IMR-90 (cell line): ENCODE data around the gene COQ4. TPM values are rescaled to one million over a fixed set of nuclear protein-coding genes. Genes with fewer than 3 reads are reported as not detected.

ENCODE experiments used
- ATAC-seq: fragments of 200-7000 bp; cut with Tn5 transposase; 2 replicates; pipeline ENCODE4 v1.9.1; 2020; ENCODE audit warnings: low read depth, mild to moderate bottlenecking, moderate library complexity
- BruUV-seq: library from RNA; stranded (reverse); fragments of 400-500 nt; replicated peaks from 2 replicates; lab custom pipeline; 2021; lab: Mats Ljungman, UMichigan
- CTCF ChIA-PET: fragments of 300-600 bp; formaldehyde crosslinking; extraction: SDS; loops from one replicate; lab custom pipeline; 2021; ENCODE audit warnings: antibody characterized with exemption; lab: Yijun Ruan, JAX
- POLR2A ChIA-PET: fragments of 300-600 bp; sonication (Branson Sonifier 250); formaldehyde crosslinking; loops from one replicate; lab custom pipeline; 2022; ENCODE audit warnings: antibody characterized with exemption; ENCODE audit not compliant: unreplicated experiment; lab: Charles Lee
- DNase-seq: peaks from one replicate; pipeline ENCODE4 v3.0.0; 2013
- H2AFZ ChIP-seq: replicated peaks from 2 replicates; pipeline ENCODE3; 2013; ENCODE audit warnings: low read length, mild to moderate bottlenecking; ENCODE audit not compliant: poor library complexity
- H2AK5ac ChIP-seq: 2 replicates; pipeline ENCODE4 v1.6.1; 2013; ENCODE audit warnings: low read depth, low read length, inconsistent platforms
- H2AK9ac ChIP-seq: replicated peaks from 2 replicates; pipeline ENCODE3; 2013; ENCODE audit warnings: mild to moderate bottlenecking, low read depth, low read length, moderate library complexity; ENCODE audit not compliant: poor library complexity
- H2BK120ac ChIP-seq: 2 replicates; pipeline ENCODE4 v1.6.1; 2013; ENCODE audit warnings: low read depth, low read length, inconsistent platforms
- H2BK15ac ChIP-seq: 3 replicates; pipeline ENCODE4 v1.6.1; 2013; ENCODE audit warnings: low read depth, low read length, inconsistent platforms
- H2BK20ac ChIP-seq: 2 replicates; pipeline ENCODE4 v1.6.1; 2013; ENCODE audit warnings: low read depth, mild to moderate bottlenecking, inconsistent platforms, low read length, moderate library complexity
- H2BK5ac ChIP-seq: 2 replicates; pipeline ENCODE4 v1.6.1; 2013; ENCODE audit warnings: mild to moderate bottlenecking, low read depth, low read length, inconsistent platforms; ENCODE audit not compliant: poor library complexity, severe bottlenecking
- H3K14ac ChIP-seq: replicated peaks from 2 replicates; pipeline ENCODE4 v1.6.1; 2013; ENCODE audit warnings: low read depth, low read length, inconsistent platforms
- H3K18ac ChIP-seq: 2 replicates; pipeline ENCODE4 v1.6.1; 2013; ENCODE audit warnings: low read depth, low read length, control low read depth
- H3K23ac ChIP-seq: 2 replicates; pipeline ENCODE4 v1.6.1; 2013; ENCODE audit warnings: low read depth, low read length, inconsistent platforms
- H3K27ac ChIP-seq: 2 replicates; pipeline ENCODE4 v1.5.1; 2013; ENCODE audit warnings: mild to moderate bottlenecking, control low read depth, low read length; ENCODE audit not compliant: insufficient read depth
- H3K27me3 ChIP-seq: 2 replicates; pipeline ENCODE4 v1.6.1; 2013; ENCODE audit warnings: low read length; ENCODE audit not compliant: control insufficient read depth, insufficient read depth
- H3K36me3 ChIP-seq: 2 replicates; pipeline ENCODE4 v1.6.1; 2013; ENCODE audit warnings: low read length, mixed read lengths; ENCODE audit not compliant: control insufficient read depth, insufficient read depth
- H3K4ac ChIP-seq: 2 replicates; pipeline ENCODE4 v1.6.1; 2013; ENCODE audit warnings: low read depth, low read length, inconsistent platforms
- H3K4me1 ChIP-seq: 2 replicates; pipeline ENCODE4 v1.6.1; 2013; ENCODE audit warnings: low read length, mixed read lengths; ENCODE audit not compliant: control insufficient read depth, insufficient read depth
- H3K4me2 ChIP-seq: 2 replicates; pipeline ENCODE4 v1.6.1; 2013; ENCODE audit warnings: low read depth, mild to moderate bottlenecking, control low read depth, low read length, moderate library complexity
- H3K4me3 ChIP-seq: 2 replicates; pipeline ENCODE4 v1.5.1; 2013; ENCODE audit warnings: low read depth, mild to moderate bottlenecking, control low read depth, low read length, moderate library complexity; ENCODE audit not compliant: insufficient read depth
- H3K56ac ChIP-seq: 2 replicates; pipeline ENCODE4 v1.6.1; 2013; ENCODE audit warnings: low read length, inconsistent platforms; ENCODE audit not compliant: insufficient read depth; ENCODE audit errors: extremely low read depth
- H3K79me1 ChIP-seq, 2 experiments: 2 replicates each; pipeline ENCODE4 v1.6.1; 2013; ENCODE audit warnings: low read length in 2 of 2, inconsistent platforms in 1 of 2, low read depth in 1 of 2
- H3K9ac ChIP-seq: 2 replicates; pipeline ENCODE4 v1.6.1; 2013; ENCODE audit warnings: low read depth, low read length, control low read depth
- H3K9me1 ChIP-seq: 2 replicates; pipeline ENCODE4 v1.6.1; 2013; ENCODE audit warnings: low read length, inconsistent platforms; ENCODE audit not compliant: insufficient read depth
- H3K9me3 ChIP-seq: 2 replicates; pipeline ENCODE4 v1.6.1; 2013; ENCODE audit warnings: low read length; ENCODE audit not compliant: control insufficient read depth, insufficient read depth
- H4K20me1 ChIP-seq: 2 replicates; pipeline ENCODE4 v1.6.1; 2013; ENCODE audit warnings: low read length, inconsistent platforms; ENCODE audit not compliant: insufficient read depth
- H4K5ac ChIP-seq: 2 replicates; pipeline ENCODE4 v1.6.1; 2013; ENCODE audit warnings: mild to moderate bottlenecking, low read depth, low read length, control low read depth
- H4K8ac ChIP-seq, 2 experiments: 2 replicates each; pipeline ENCODE4 v1.6.1; 2013; ENCODE audit warnings: low read depth in 2 of 2, low read length in 2 of 2, control low read depth in 1 of 2, inconsistent platforms in 1 of 2
- H4K91ac ChIP-seq: 2 replicates; pipeline ENCODE4 v1.6.1; 2013; ENCODE audit warnings: low read depth, low read length, inconsistent platforms; ENCODE audit not compliant: insufficient read depth
- BHLHE40 ChIP-seq: fragments of 150-350 bp; IDR thresholded peaks from 2 replicates; pipeline ENCODE4 v1.6.1; 2016; ENCODE audit warnings: mild to moderate bottlenecking, low read depth, low read length
- CEBPB ChIP-seq: IDR thresholded peaks from 2 replicates; pipeline ENCODE4 v1.6.1; 2012; ENCODE audit warnings: low read depth, low read length, improper control_type of control experiment
- CHD1 ChIP-seq: IDR thresholded peaks from 2 replicates; pipeline ENCODE4 v1.6.1; 2012; ENCODE audit warnings: low read depth, low read length, improper control_type of control experiment
- CTCF ChIP-seq: conservative IDR thresholded peaks from 2 replicates; pipeline ENCODE4 v1.5.1; 2012; ENCODE audit warnings: mild to moderate bottlenecking, low read depth, low read length, improper control_type of control experiment
- ELK1 ChIP-seq: fragments of 150-350 bp; IDR thresholded peaks from 2 replicates; pipeline ENCODE4 v1.6.1; 2016; ENCODE audit warnings: low read depth, mild to moderate bottlenecking, low read length, moderate library complexity, borderline replicate concordance
- FOS ChIP-seq: fragments of 150-350 bp; IDR thresholded peaks from 2 replicates; pipeline ENCODE4 v1.6.1; 2016; ENCODE audit warnings: low read depth, low read length
- MXI1 ChIP-seq: IDR thresholded peaks from 2 replicates; pipeline ENCODE4 v1.6.1; 2012; ENCODE audit warnings: low read depth, mild to moderate bottlenecking, low read length, moderate library complexity, borderline replicate concordance
- NFE2L2 ChIP-seq: fragments of 150-350 bp; IDR thresholded peaks from 2 replicates; pipeline ENCODE4 v1.6.1; 2016; ENCODE audit warnings: low read depth, mild to moderate bottlenecking, low read length
- POLR2A ChIP-seq: IDR thresholded peaks from 2 replicates; pipeline ENCODE4 v1.6.1; 2012; ENCODE audit warnings: mild to moderate bottlenecking, low read depth, low read length
- RAD21 ChIP-seq: IDR thresholded peaks from 2 replicates; pipeline ENCODE4 v1.6.1; 2012; ENCODE audit warnings: low read length, improper control_type of control experiment
- RCOR1 ChIP-seq: IDR thresholded peaks from 2 replicates; pipeline ENCODE4 v1.6.1; 2012; ENCODE audit warnings: mild to moderate bottlenecking, low read length, improper control_type of control experiment; ENCODE audit not compliant: insufficient replicate concordance
- RFX5 ChIP-seq: IDR thresholded peaks from 2 replicates; pipeline ENCODE4 v1.8.0; 2012; ENCODE audit warnings: low read depth, mild to moderate bottlenecking, low read length, moderate library complexity
- SMC3 ChIP-seq: fragments of 150-350 bp; IDR thresholded peaks from 2 replicates; pipeline ENCODE4 v1.6.1; 2016; ENCODE audit warnings: low read depth, mild to moderate bottlenecking, antibody characterized with exemption, low read length, moderate library complexity
- WGBS, 2 experiments: methylation state at CpG; one replicate each; pipeline versions ENCODE4 v1.1.5 to v1.1.7; 2013; ENCODE audit warnings: missing lambda C conversion rate in 2 of 2; ENCODE audit not compliant: insufficient read length in 1 of 2; ENCODE audit errors: extremely low coverage in 2 of 2; 5-methylcytosine and 5-hydroxymethylcytosine counted together
- dilution Hi-C: fragments of 300-500 bp; cut with HindIII; formaldehyde crosslinking; loops from one replicate; pipeline ENCODE4 v1.14.3; 2018; ENCODE audit warnings: low sequenced_read_pairs; ENCODE audit not compliant: unreplicated experiment
- in situ Hi-C: fragments of 300-500 bp; cut with MboI; formaldehyde crosslinking; loops from 3 replicates; pipeline ENCODE4 v1.14.3; 2019; ENCODE audit warnings: low sequenced_read_pairs, inconsistent platforms, mixed read lengths
- intact Hi-C: fragments of 100-400 bp; cut with micrococcal nuclease; formaldehyde crosslinking; loops from 2 replicates; pipeline ENCODE4 v1.10.0; 2022
- polyA plus RNA-seq, 3 experiments: library from polyadenylated mRNA; depleted of rRNA; stranded (reverse); fragments of >200 nt; gene quantifications; 2 replicates each; pipeline ENCODE4 v1.2.3, GENCODE V29; 2012; ENCODE audit warnings: low replicate concordance in 1 of 3
- total RNA-seq: library from RNA; depleted of rRNA; stranded (reverse); fragments of >200 nt; gene quantifications from 2 replicates; pipeline ENCODE4 v1.2.3, GENCODE V29; 2012

Gene COQ4
- total and polyA plus RNA-seq, 2 of the 4 experiments (the other 2 are of a cell fraction) = 20.1 to 41.4 TPM

GRCh38 chr9:128383007-128383753, 60.5 kb downstream of the COQ4 start:
- TF ChIP-seq MXI1 (no peak), POLR2A (no peak), CTCF (no peak), RCOR1 (no peak), RAD21 (no peak), CEBPB (no peak), FOS (no peak), ELK1 (no peak), NFE2L2 (no peak), BHLHE40 (no peak), RFX5 (no peak), SMC3 (no peak), CHD1 (no peak)
- H2BK120ac ChIP-seq = no peak overlapping the region
- H2BK5ac ChIP-seq = no peak overlapping the region
- H2BK15ac ChIP-seq = no peak overlapping the region
- H3K9me1 ChIP-seq = peaks cover 7% of the 10 kb centered on the region; the same call in 1 of the 2 replicates
- in situ Hi-C loops (no loop called here), dilution Hi-C loops (no loop called here), intact Hi-C loops (no loop called here)
- H3K27ac ChIP-seq = no peak overlapping the region
- H3K27me3 ChIP-seq = no peaks in the 10 kb centered on the region
- H3K4me2 ChIP-seq = no peak overlapping the region
- H3K79me1 ChIP-seq = peaks cover 10 to 55% of the 10 kb centered on the region in 2 experiments
- no TSS peak for BruUV-seq
- no peak overlapping the region for H4K91ac ChIP-seq
- H3K23ac ChIP-seq = no peak overlapping the region
- no peak overlapping the region for H3K56ac ChIP-seq
- no peak overlapping the region for H3K18ac ChIP-seq
- H3K4ac ChIP-seq = no peak overlapping the region
- no peak overlapping the region for H4K8ac ChIP-seq
- no peaks in the 10 kb centered on the region for H3K4me1 ChIP-seq
- 50% methylated on average over 2 of the region's 9 CpGs; no CpG with 5 or more reads in 1 of the 2 experiments for WGBS, 2 experiments
- no peak overlapping the region for H4K5ac ChIP-seq
- DNase-seq = no peak
- ChIA-PET POLR2A (no interaction called here), CTCF (no interaction called here)
- H3K36me3 ChIP-seq = peaks cover 37% of the 10 kb centered on the region
- no peak overlapping the region for H2AK9ac ChIP-seq
- no peak overlapping the region for H2BK20ac ChIP-seq
- no peak overlapping the region for H3K14ac ChIP-seq
- no peaks in the 10 kb centered on the region for H3K9me3 ChIP-seq
- peaks cover 11% of the 10 kb centered on the region; the same call in 1 of the 2 replicates for H4K20me1 ChIP-seq
- H3K4me3 ChIP-seq = no peak overlapping the region
- no peak overlapping the region for H2AFZ ChIP-seq
- H3K9ac ChIP-seq = no peak overlapping the region
- ATAC-seq = no peak
- no peak overlapping the region for H2AK5ac ChIP-seq
